Keratinocyte (primary cell): ENCODE data around the gene PDGFB. TPM values are rescaled to one million over a fixed set of nuclear protein-coding genes. Genes with fewer than 3 reads are reported as not detected.

Experiments used
- DNase-seq: peaks from one replicate; pipeline ENCODE4 v3.0.0-alpha.2; 2011; ENCODE audit warnings: low read depth, missing footprints, low spot score
- FAIRE-seq: peaks from 2 replicates; lab custom pipeline; 2011; peaks lifted over from hg19 to GRCh38; lab: Jason Lieb, UNC
- H2AFZ ChIP-seq: 2 replicates; pipeline ENCODE4 v1.6.0; 2012; ENCODE audit warnings: low read length, control low read depth, inconsistent platforms; ENCODE audit not compliant: control insufficient read depth
- H3K27ac ChIP-seq: 2 replicates; pipeline ENCODE4 v1.5.1; 2011; ENCODE audit warnings: low read length; ENCODE audit not compliant: control insufficient read depth, insufficient read depth
- H3K27me3 ChIP-seq: 3 replicates; pipeline ENCODE4 v1.6.0; 2011; ENCODE audit warnings: low read length; ENCODE audit not compliant: control insufficient read depth, insufficient read depth; ENCODE audit errors: extremely low read depth
- H3K36me3 ChIP-seq, 2 experiments: 2 replicates in 1 of 2; 3 replicates in 1 of 2; pipeline ENCODE4 v1.5.1; 2011; ENCODE audit warnings: low read length in 2 of 2, mild to moderate bottlenecking in 1 of 2; ENCODE audit not compliant: control insufficient read depth in 2 of 2, insufficient read depth in 2 of 2; ENCODE audit errors: extremely low read depth in 1 of 2
- H3K4me1 ChIP-seq: 3 replicates; pipeline ENCODE4 v1.5.1; 2011; ENCODE audit warnings: low read length; ENCODE audit not compliant: control insufficient read depth, insufficient read depth; ENCODE audit errors: extremely low read depth
- H3K4me2 ChIP-seq: 3 replicates; pipeline ENCODE4 v1.6.0; 2011; ENCODE audit warnings: low read depth, low read length; ENCODE audit not compliant: control insufficient read depth, insufficient read depth; ENCODE audit errors: extremely low read depth
- H3K4me3 ChIP-seq, 3 experiments: fragments of 200-600 bp in 1 of 3; sonication (generic) in 1 of 3; 2 replicates in 2 of 3; 3 replicates in 1 of 3; pipeline ENCODE4 v1.5.1; 2011 to 2016; ENCODE audit warnings: low read length in 3 of 3, mild to moderate bottlenecking in 3 of 3, control low read depth in 2 of 3, inconsistent platforms in 1 of 3, low read depth in 1 of 3, mixed read lengths in 1 of 3, mixed run types in 1 of 3, moderate library complexity in 1 of 3; ENCODE audit not compliant: control insufficient read depth in 2 of 3, insufficient read depth in 2 of 3; ENCODE audit errors: extremely low read depth in 1 of 3
- H3K79me2 ChIP-seq: 2 replicates; pipeline ENCODE4 v1.6.0; 2012; ENCODE audit warnings: low read length; ENCODE audit not compliant: control insufficient read depth, insufficient read depth
- H3K9ac ChIP-seq: 3 replicates; pipeline ENCODE4 v1.6.0; 2011; ENCODE audit warnings: low read length; ENCODE audit not compliant: control insufficient read depth, insufficient read depth; ENCODE audit errors: extremely low read depth
- H3K9me1 ChIP-seq: 3 replicates; pipeline ENCODE4 v1.6.0; 2011; ENCODE audit warnings: low read length; ENCODE audit not compliant: control insufficient read depth, insufficient read depth; ENCODE audit errors: extremely low read depth
- H3K9me3 ChIP-seq: 2 replicates; pipeline ENCODE4 v1.5.1; 2012; ENCODE audit warnings: low read depth, low read length; ENCODE audit not compliant: control insufficient read depth
- H4K20me1 ChIP-seq: 3 replicates; pipeline ENCODE4 v1.6.0; 2011; ENCODE audit warnings: low read length; ENCODE audit not compliant: control insufficient read depth, insufficient read depth; ENCODE audit errors: extremely low read depth
- EZH2 ChIP-seq: IDR thresholded peaks from one replicate; pipeline ENCODE4 v1.6.1; 2012; ENCODE audit warnings: inconsistent platforms, mild to moderate bottlenecking, low read length, moderate library complexity
- dilution Hi-C: fragments of 300-500 bp; cut with MboI; formaldehyde crosslinking; loops from one replicate; pipeline ENCODE4 v1.7.0; 2020; ENCODE audit warnings: low sequenced_read_pairs; ENCODE audit not compliant: extremely low pct_ligation_motif_present
- polyA plus RNA-seq, 5 experiments: library from polyadenylated mRNA; depleted of rRNA in 3 of 5; stranded (reverse) in 3 of 5; stranded (forward) in 1 of 5; unstranded in 1 of 5; fragments of >200 nt; gene quantifications; 1 replicate in 1 of 5; 2 replicates in 3 of 5; 3 replicates in 1 of 5; pipeline versions ENCODE4 v1.2.1 to v1.2.3, GENCODE V29; 2011 to 2012; ENCODE audit warnings: missing spikeins in 2 of 5, low read depth in 1 of 5, low replicate concordance in 1 of 5
- TF ChIP-seq, protein P1 (sequence below), 3 experiments: IDR thresholded peaks in 1 of 3; conservative IDR thresholded peaks in 1 of 3; optimal IDR thresholded peaks in 1 of 3; 2 replicates in 2 of 3; 3 replicates in 1 of 3; pipeline versions ENCODE3 to v1.5.1; 2011; ENCODE audit warnings: low read length in 3 of 3, mild to moderate bottlenecking in 3 of 3, moderate library complexity in 2 of 3, control low read depth in 1 of 3, inconsistent platforms in 1 of 3; ENCODE audit not compliant: insufficient read depth in 2 of 3; ENCODE audit errors: extremely low read depth in 1 of 3

PDGFB gene
- polyA plus RNA-seq, 1 donor (not counting 4 experiments of a cell fraction or from before 2014, with no cell fraction given), result 6.0 TPM

DNA sequence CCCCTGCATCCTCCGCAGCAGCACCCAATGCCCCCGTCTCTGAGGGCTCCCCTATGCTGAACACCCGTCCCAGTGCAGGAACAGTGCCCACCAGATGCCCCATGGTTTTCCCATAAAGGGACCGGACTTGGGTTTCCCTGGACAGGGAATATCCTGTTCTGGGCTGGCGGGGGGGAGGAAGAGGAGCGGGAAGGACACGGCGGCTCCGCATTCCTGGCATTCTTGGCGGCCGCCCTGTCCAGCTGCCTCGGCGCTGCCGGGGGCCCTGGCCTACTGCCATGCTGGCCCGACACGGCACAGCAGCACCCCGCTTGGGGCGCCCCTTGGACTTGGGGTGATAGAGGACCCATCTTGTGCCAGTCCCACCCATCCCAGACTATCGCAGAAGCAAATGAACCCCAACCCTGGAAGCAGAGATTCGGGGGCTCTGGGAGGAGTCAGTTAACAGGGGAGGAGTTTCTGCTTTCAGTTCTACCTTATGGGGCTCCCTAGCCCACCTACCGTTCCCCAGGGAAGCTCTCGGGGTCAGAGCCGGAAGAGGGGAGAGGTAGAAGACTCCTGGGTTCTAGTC is 68.6 kb downstream of the PDGFB start:
- peak; percentile 36 for FAIRE-seq
- H3K4me2 ChIP-seq, result peak overlapping the region; percentile 11
- DNase-seq, result no peak

DNA sequence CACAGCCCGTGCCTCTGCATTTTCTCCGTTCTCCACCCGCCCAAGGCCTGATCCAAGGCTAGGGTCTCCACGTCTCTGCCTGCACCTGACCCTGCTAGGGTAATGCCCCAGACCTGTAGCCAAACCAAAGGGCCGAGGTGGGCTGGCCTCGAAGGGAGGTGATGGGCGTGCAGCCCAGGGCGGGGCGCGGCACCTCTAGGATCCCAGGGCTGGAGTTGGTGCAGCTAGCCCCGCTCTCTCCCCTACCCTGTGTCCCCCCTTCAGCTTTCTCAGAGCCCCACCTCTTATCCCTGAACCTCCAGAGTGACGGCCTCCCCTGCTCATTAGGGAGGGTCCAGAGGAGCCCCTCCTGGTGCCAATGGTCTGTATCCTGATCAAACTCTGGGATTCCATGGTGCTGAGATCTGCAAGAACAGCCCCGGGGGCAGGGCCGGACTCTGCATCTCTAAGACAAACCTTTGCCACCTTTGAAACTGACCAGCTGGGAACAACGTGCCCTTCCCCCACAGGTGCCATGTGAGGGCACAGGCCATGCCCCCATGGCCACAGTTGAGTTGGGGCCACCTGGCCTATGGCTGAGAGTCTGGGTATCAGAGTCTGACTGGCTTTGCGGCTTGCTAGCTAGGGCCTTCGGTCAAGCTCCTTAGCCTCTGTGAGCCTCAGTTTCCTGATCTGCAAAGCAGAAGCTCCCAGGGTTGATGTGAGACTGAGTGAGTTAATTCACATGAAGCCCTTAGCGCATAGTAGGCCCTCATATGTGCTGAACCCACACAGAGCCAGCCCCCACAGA is 69.2 kb downstream of the PDGFB start:
- Histone ChIP-seq H4K20me1 (no peaks in the 10 kb centered on the region), H3K9me3 (no peaks in the 10 kb centered on the region), H2AFZ (no peak overlapping the region), H3K27me3 (no peaks in the 10 kb centered on the region), H3K4me3 (no peak overlapping the region), H3K9ac (no peak overlapping the region), H3K27ac (peak overlapping the region; percentile 54), H3K4me2 (peak overlapping the region; percentile 34), H3K4me1 (peaks cover 37% of the 10 kb centered on the region), H3K9me1 (no peaks in the 10 kb centered on the region), H3K79me2 (no peaks in the 10 kb centered on the region), H3K36me3 (no peaks in the 10 kb centered on the region)
- DNase-seq (no peak), FAIRE-seq (no peak)
- dilution Hi-C loops, result no loop called here
- TF ChIP-seq EZH2, result no peak
- TF ChIP-seq, protein P1, sequence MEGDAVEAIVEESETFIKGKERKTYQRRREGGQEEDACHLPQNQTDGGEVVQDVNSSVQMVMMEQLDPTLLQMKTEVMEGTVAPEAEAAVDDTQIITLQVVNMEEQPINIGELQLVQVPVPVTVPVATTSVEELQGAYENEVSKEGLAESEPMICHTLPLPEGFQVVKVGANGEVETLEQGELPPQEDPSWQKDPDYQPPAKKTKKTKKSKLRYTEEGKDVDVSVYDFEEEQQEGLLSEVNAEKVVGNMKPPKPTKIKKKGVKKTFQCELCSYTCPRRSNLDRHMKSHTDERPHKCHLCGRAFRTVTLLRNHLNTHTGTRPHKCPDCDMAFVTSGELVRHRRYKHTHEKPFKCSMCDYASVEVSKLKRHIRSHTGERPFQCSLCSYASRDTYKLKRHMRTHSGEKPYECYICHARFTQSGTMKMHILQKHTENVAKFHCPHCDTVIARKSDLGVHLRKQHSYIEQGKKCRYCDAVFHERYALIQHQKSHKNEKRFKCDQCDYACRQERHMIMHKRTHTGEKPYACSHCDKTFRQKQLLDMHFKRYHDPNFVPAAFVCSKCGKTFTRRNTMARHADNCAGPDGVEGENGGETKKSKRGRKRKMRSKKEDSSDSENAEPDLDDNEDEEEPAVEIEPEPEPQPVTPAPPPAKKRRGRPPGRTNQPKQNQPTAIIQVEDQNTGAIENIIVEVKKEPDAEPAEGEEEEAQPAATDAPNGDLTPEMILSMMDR (optimal IDR thresholded peaks at IDR 0.05 in 1 of 3, IDR thresholded peaks at IDR 0.05 in 1 of 3, conservative IDR thresholded peaks at IDR 0.05 in 1 of 3; ENCODE audit: extremely low read depth in 1 of 3, insufficient read depth in 2 of 3, low read length in 3 of 3), result no peak

More for the DNA sequence above, 68.6 kb downstream of the PDGFB start:
- peaks cover 33% of the 10 kb centered on the region for H3K4me1 ChIP-seq
- H3K27me3 ChIP-seq, result no peaks in the 10 kb centered on the region
- no peaks in the 10 kb centered on the region for H3K9me3 ChIP-seq
- H3K4me3 ChIP-seq, result no peak overlapping the region
- no peak overlapping the region for H3K9ac ChIP-seq
- H4K20me1 ChIP-seq, result no peaks in the 10 kb centered on the region
- H3K9me1 ChIP-seq, result no peaks in the 10 kb centered on the region
- H2AFZ ChIP-seq, result no peak overlapping the region
- no peak for TF ChIP-seq EZH2
- TF ChIP-seq, protein P1 (optimal IDR thresholded peaks at IDR 0.05 in 1 of 3, IDR thresholded peaks at IDR 0.05 in 1 of 3, conservative IDR thresholded peaks at IDR 0.05 in 1 of 3; ENCODE audit: extremely low read depth in 1 of 3, insufficient read depth in 2 of 3, low read length in 3 of 3), result no peak
- dilution Hi-C loops, result no loop called here
- H3K36me3 ChIP-seq, result no peaks in the 10 kb centered on the region
- no peaks in the 10 kb centered on the region for H3K79me2 ChIP-seq
- no peak overlapping the region for H3K27ac ChIP-seq
